HG03354 (cell line): Measurements from ENCODE around the gene SLC2A8.
A peak's percentile ranks its signal among the peaks of the same experiment; 100 is the strongest.

ENCODE experiments used
- ATAC-seq: cut with Tn5 transposase; IDR thresholded peaks from one replicate; pipeline ENCODE4 v1.9.1; 2021; ENCODE audit warnings: mild to moderate bottlenecking; ENCODE audit not compliant: unreplicated experiment, poor library complexity, severe bottlenecking

Gene SLC2A8

GRCh38 chr9:127396808-127397645, at the start of gene SLC2A8:
Gene SLC2A8 (plus strand): TSS chr9:127397169. CDS start chr9:127397231, 62 bp downstream.
- peak; percentile 94 for ATAC-seq

- ATAC-seq = no peak
Observed at GRCh38 chr9:127347831-127348776, 48.9 kb upstream of the SLC2A8 start.

- no peak for ATAC-seq
Observed at GRCh38 chr9:127349483-127350113, 47.4 kb upstream of the SLC2A8 start.

GRCh38 chr9:127351182-127352166, 45.5 kb upstream of the SLC2A8 start:
- no peak for ATAC-seq

- ATAC-seq = no peak
Observed at GRCh38 chr9:127353882-127354281, 43.1 kb upstream of the SLC2A8 start.

- no peak for ATAC-seq
Observed at GRCh38 chr9:127356906-127357305, 40.1 kb upstream of the SLC2A8 start.

GRCh38 chr9:127358023-127358535, 38.9 kb upstream of the SLC2A8 start:
- no peak for ATAC-seq

GRCh38 chr9:127358770-127359169, 38.2 kb upstream of the SLC2A8 start:
- ATAC-seq = no peak

GRCh38 chr9:127360250-127360649, 36.7 kb upstream of the SLC2A8 start:
- ATAC-seq = no peak

- ATAC-seq = no peak
Observed at GRCh38 chr9:127360829-127361228, 36.1 kb upstream of the SLC2A8 start.

- no peak for ATAC-seq
Observed at GRCh38 chr9:127361561-127361960, 35.4 kb upstream of the SLC2A8 start.

GRCh38 chr9:127362829-127363228, 34.1 kb upstream of the SLC2A8 start:
- ATAC-seq = no peak

GRCh38 chr9:127365461-127365860, 31.5 kb upstream of the SLC2A8 start:
- no peak for ATAC-seq

- no peak for ATAC-seq
Observed at GRCh38 chr9:127366594-127366993, 30.4 kb upstream of the SLC2A8 start.

- no peak for ATAC-seq
Observed at GRCh38 chr9:127368852-127369402, 28.0 kb upstream of the SLC2A8 start.

GRCh38 chr9:127369428-127369827, 27.5 kb upstream of the SLC2A8 start:
- no peak for ATAC-seq

GRCh38 chr9:127370147-127370579, 26.8 kb upstream of the SLC2A8 start:
- no peak for ATAC-seq
